ENCODE results near the gene HOMER2. TPM values are rescaled to one million over a fixed set of nuclear protein-coding genes. Genes with fewer than 3 reads are reported as not detected.

Gene HOMER2
- total and polyA plus RNA-seq, 2 donors (not counting 3 experiments of a cell fraction or from before 2014, with no cell fraction given) = 0.60 to 0.68 TPM

- Histone ChIP-seq H3K27ac (ENCODE audit: insufficient read depth, low read depth, low read length) (no peak overlapping the region), H3K36me3 (ENCODE audit: control insufficient read depth in 2 of 2, extremely low read depth in 1 of 2, insufficient read depth in 2 of 2, low read length in 2 of 2) (no peaks in the 10 kb centered on the region), H3K9me3 (replicated peaks; ENCODE audit: control insufficient read depth, insufficient read depth, low read length) (no peaks in the 10 kb centered on the region), H3K9ac (replicated peaks; ENCODE audit: extremely low read depth, insufficient read depth, low read length) (no peak overlapping the region), H4K20me1 (replicated peaks; ENCODE audit: control insufficient read depth, extremely low read depth, insufficient read depth, low read length) (no peaks in the 10 kb centered on the region), H3K4me3 (replicated peaks in 1 of 3; ENCODE audit: insufficient read depth in 1 of 3, low read depth in 1 of 3, low read length in 3 of 3) (no peak overlapping the region), H3K79me2 (ENCODE audit: control insufficient read depth, insufficient read depth, low read length) (no peaks in the 10 kb centered on the region), H3K4me1 (ENCODE audit: control insufficient read depth, extremely low read depth, insufficient read depth, low read length) (no peaks in the 10 kb centered on the region), H3K9me1 (replicated peaks; ENCODE audit: control insufficient read depth, extremely low read depth, insufficient read depth, low read length) (no peaks in the 10 kb centered on the region), H3K4me2 (ENCODE audit: insufficient read depth, low read length) (no peak overlapping the region), H3K27me3 (ENCODE audit: control insufficient read depth in 2 of 2, insufficient read depth in 2 of 2, low read length in 2 of 2) (no peaks in the 10 kb centered on the region), H2AFZ (ENCODE audit: low read depth, low read length) (no peak overlapping the region)
- FAIRE-seq (no peak), DNase-seq (ENCODE audit: low read depth, low spot score) (no peak)
- BruUV-seq (replicated peaks) = no TSS peak
- dilution Hi-C loops (cut with MboI; ENCODE audit: extremely low pct_ligation_motif_present, low sequenced_read_pairs) (no loop called here), intact Hi-C loops (cut with micrococcal nuclease) (no loop called here)
- TF ChIP-seq FOS (IDR thresholded peaks at IDR 0.05; ENCODE audit: borderline replicate concordance, insufficient read depth, low read length) (no peak), EZH2 (IDR thresholded peaks at IDR 0.05; ENCODE audit: borderline replicate concordance, low read depth, low read length, severe bottlenecking) (no peak), MYC (IDR thresholded peaks at IDR 0.05; ENCODE audit: low read depth, low read length) (no peak), MAX (IDR thresholded peaks at IDR 0.05; ENCODE audit: insufficient read depth, insufficient read length) (no peak), CTCF (IDR thresholded peaks at IDR 0.05; ENCODE audit: extremely low read depth in 1 of 2, insufficient read depth in 1 of 2, low read depth in 1 of 2, low read length in 2 of 2) (no peak), JUN (IDR thresholded peaks at IDR 0.05; ENCODE audit: borderline replicate concordance, insufficient read depth, insufficient read length, low read depth) (no peak), GATA2 (IDR thresholded peaks at IDR 0.05; ENCODE audit: insufficient read depth, insufficient read length, low read depth, low read length) (no peak), POLR2A (IDR thresholded peaks at IDR 0.05; ENCODE audit: low read depth, low read length) (no peak), POLR2AphosphoS5 (IDR thresholded peaks at IDR 0.05; ENCODE audit: insufficient read depth, low read depth, low read length) (no peak)
- ChIA-PET CTCF (no interaction called here), POLR2A (no interaction called here)
These were observed 51.3 kb downstream of the HOMER2 start for GRCh38 chr15:82901114-82901805.

All from endothelial cell of umbilical vein (primary cell).